HG03469 (cell line): ENCODE data around the gene SF3B2.
"Not testable (repeated sequence)": the region's sequence is repeated elsewhere in the genome, so short reads cannot be mapped to it uniquely, and the experiment has no call there.

Experiments
- ATAC-seq: cut with Tn5 transposase; IDR thresholded peaks from one replicate; pipeline ENCODE4 v1.9.1; 2021; ENCODE audit warnings: mild to moderate bottlenecking, moderate library complexity, moderate number of reproducible peaks; ENCODE audit not compliant: unreplicated experiment

SF3B2 gene

DNA sequence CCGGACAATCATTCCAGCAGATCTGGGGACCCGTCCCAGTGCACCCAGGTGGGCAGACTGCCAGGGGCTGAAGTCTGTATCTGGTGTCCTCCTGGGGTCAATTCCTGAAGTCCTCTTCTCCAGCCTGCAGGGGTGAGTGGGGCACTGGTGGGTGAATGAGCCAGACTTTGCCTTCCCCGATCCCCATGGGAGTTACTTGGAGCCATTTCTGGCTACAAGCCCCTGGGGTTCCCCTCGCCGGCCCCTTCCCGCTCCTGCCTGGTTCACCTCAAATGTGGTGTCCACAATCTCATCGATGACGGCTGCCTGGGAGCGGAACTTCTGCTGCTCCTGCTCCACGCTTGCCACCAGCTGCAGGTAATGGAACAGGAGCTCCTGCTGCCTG, 35.4 kb upstream of the SF3B2 start:
- no peak for ATAC-seq

- ATAC-seq, result no peak
These were observed 34.8 kb upstream of the SF3B2 start for GRCh38 chr11:66017321-66017720.

- no peak for ATAC-seq
These were observed 32.0 kb upstream of the SF3B2 start for GRCh38 chr11:66020212-66020611.

- no peak for ATAC-seq
These were observed 31.4 kb upstream of the SF3B2 start for GRCh38 chr11:66020618-66021357.

DNA sequence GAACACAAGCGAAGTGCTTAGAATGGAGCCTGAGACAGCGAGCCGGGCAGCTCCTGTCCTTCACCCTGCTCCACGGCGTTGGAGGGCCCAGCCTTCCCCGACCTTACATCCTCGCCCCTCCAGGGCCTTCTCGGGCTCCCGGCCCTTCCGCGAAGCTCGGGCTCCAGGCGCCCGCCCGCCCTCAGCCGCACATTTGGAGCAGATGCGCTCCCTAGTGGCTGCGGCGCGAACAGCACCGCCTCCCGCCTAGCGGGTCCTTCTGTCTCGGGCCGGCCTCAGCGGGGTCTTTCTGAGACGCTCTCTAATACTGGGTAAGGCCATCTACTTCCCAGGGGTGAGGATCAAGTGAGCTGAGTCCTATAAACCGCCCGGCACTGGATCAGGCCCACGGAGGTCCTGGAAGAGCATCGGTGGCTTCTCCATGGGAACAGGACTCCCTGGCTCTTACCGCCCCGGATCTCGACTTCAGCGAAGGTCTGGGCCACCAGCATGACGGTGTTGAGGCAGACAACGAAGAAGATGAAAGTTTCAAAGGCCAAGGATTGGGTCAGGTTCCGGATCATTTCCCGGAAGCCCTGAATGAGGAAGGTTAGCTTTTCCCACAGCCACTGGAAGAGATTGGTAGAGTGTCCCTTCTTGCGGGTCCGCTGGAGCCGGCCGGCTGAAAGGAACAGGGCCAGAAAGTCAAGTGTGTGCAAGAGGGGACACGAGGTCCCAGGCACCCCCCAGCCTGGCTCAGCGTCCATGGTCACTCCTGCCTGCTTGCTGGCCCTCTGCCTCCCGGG, 29.6 kb upstream of the SF3B2 start:
- ATAC-seq, result no peak

DNA sequence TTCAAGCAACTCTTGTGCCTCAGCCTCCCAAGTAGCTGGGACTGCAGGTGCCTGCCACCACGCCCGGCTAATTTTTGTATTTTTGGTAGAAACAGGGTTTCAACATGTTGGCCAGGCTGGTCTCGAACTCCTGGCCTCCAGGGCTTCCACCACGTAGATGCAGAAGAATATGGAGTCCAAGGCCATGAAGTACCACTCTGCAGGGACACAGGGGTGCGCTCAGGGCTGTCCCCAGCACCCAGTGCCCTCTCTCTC, 29.1 kb upstream of the SF3B2 start:
- ATAC-seq, result not testable (repeated sequence)

DNA sequence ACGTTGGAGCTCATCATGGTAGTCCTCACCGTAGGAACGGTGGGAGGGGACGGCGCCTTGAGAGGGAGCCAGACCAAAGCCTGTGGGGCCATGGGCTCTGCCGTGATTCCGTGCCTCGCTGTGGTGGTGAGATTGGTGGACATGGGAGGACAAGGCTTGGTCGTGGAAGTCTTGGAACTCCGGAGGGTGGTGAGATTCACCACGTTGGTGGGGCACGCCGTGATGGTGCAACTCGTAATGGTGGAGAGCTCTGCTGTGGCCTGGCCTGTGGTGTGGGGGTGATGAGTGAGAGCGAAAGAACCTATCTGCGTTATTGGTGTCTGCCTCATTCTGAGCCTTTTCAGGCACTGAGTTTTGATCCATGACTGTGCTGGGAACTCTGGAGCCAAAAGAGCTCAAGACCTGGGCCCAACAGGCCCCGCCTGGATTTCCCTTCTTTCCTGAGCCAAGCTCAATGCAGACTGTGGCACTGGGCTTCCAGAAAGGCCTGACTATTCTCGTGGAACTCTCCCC, 26.1 kb upstream of the SF3B2 start, which contains the start of gene CATSPER1:
Gene CATSPER1 (minus strand): TSS at position 463 of the 513 bp plus-strand sequence. CDS start 100 bp downstream, at position 363.
- no peak for ATAC-seq

GRCh38 chr11:66032957-66033735, 19.0 kb upstream of the SF3B2 start:
- ATAC-seq, result no peak

DNA sequence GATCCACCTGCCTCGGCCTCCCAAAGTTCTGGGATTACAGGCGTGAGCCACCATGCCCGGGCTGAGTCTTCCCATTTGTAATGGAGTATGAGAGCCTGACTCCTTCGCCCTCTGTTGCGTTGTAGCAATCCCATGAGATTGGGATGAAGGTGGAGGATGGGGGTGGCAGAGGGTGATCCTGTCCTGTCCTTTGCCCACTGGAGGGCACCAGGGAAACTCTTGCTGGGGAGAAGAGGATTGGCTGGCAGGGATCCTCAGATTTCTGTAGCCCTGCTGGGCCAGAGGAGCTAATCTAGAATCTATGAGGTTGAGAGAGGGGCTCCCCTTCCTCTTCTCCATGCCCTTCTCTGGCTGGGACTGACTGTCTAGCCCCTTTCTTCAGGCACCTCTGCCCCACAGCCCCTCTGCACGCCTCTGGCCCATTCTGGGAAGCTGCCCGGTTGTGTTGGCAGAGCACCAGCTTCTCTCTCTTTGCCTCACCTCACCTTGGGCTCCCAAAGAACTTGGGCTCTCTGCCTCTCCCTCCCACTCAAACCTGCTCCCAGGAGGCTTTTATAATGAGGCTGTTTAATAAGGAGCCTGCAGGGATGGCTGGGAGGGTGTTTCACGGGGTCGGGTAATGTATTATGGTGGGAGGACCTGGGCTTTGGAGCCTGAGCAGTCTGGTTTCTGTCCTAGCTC, 16.4 kb upstream of the SF3B2 start:
- ATAC-seq, result no peak

DNA sequence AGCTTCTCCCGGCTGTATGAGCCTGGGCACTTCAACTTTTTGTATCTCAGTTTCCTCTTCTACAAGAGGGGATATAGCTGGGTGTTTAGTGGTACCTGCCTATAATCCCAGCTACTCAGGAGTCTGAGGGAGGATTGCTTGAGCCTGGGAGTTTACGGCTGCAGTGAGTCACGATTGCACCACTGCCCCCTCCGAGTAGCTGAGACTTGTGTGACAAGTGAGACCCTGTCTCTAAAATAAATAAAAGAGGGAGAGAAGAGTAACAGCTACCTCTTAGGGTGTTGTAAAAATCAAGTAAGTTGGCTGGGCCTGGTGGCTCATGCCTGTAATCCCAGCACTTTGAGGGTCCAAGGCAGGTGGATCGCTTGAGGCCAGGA, 15.8 kb upstream of the SF3B2 start:
- no peak for ATAC-seq

- ATAC-seq, result no peak
These were observed 14.8 kb upstream of the SF3B2 start for GRCh38 chr11:66037327-66037726.

DNA sequence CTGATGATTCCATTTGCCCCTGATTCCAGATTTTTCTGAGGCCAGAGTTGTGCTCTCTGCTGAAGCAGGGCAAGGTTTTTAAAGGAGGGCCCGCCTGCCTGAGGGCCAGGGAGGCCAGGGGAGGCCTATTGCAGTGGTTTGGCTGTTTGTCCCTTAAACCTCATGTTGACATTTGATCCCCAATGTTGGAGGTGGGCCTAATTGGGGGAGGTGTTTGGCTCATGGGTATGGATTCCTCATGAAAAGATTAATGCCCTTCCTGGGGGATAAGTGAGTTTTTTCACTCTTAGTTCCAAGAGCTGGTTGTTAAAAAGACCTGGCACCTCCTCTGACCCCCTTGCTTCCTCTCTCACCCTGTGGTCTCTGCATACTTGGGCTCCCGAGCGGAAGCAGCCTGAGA, 12.4 kb upstream of the SF3B2 start:
- no peak for ATAC-seq

GRCh38 chr11:66042227-66042995, 9.8 kb upstream of the SF3B2 start:
- no peak for ATAC-seq

- no peak for ATAC-seq
These were observed 8.9 kb upstream of the SF3B2 start for GRCh38 chr11:66042996-66043906.

DNA sequence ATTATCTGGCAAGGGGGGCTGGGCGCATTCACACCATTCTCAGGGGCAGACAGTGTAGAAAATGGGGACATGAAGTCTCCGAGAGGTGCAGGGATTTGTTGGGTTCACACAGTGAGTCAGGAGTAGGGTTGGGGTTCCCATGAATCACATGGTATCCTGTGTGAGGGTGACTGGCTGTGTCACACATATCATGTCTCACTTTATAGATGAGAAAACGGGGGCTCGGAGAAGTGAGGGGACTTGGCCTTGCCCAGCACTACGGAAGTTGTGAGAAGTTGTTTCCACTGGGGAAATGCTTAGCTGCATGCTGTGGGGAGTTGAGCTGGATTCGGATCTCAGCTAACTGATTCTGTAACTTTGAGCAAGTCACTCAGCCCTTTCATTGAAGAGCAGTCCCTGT, 7.4 kb upstream of the SF3B2 start:
- no peak for ATAC-seq

- ATAC-seq, result no peak
These were observed 7.0 kb upstream of the SF3B2 start for GRCh38 chr11:66045177-66045639.

DNA sequence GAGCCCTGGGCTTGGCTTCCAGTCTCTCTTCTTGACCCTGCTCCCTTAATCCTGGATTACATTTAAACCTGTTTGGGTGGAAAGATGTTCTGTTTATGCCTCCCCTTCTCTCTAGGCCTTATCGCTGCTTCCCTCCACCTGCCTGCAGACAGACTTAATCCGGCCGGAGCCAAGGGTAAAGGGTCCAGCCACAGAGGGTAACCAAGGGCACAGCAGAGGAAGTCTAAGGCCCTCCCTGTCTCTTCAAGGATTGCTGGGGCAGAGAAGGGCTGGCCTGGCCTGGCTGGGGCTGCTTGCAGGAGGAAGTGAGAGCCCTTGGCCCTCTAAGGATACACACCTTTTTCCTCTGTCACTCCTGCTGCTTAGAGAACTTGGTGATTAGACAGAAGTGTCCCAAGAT, 5.3 kb upstream of the SF3B2 start:
- ATAC-seq, result no peak

DNA sequence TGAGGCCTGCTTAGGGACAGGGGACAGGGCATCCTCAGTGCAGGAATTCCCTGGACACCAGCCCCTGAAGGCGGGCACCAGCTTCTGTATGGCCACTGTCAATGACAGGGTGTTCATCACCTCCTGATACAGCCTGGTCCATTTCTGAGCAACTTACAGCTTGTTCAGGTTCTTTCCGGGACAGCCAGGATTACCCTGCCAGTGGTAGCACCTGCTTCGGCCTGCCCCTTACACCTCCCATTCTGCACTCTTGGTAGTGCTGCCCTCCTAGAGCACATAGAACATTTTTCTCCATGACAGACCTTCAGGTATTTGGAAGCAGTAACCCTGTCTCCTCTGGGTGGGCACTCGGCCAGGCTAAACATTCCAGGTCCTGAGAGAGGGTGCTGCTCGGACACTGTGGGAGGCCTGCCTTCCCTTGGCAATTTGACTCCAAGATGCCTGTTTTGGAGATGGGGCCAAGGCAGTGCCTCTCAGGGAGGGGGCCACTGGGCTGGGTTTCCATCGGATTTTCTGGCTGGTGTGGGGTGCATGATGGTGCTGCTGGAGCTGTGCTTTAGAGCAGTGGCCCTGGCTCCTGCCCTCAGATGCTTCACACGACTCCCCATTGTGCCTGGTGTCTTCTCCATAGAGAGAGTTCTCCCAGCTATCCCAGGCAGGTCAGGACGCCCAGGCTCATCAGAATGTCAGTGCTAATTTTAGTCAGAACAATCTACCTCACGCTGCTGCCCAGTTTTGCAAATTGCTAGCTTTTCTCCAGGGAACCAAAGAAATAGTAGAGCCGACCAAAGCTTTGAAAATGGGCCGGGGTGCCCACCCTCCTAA, 4.4 kb upstream of the SF3B2 start:
- no peak for ATAC-seq
